Suprapubic skin (tissue), 3 donors: ENCODE results near the gene CDH11.

Experiments used
- POLR2A ChIP-seq, 2 donors: fragments of 450-650 bp; IDR thresholded peaks; one replicate each; pipeline ENCODE4 v1.6.1; 2017; ENCODE audit warnings: antibody characterized with exemption in 2 of 2, mild to moderate bottlenecking in 2 of 2, moderate library complexity in 2 of 2
- TF ChIP-seq, protein P1 (sequence below), 2 donors: fragments of 200-600 bp in 1 of 2; fragments of 450-650 bp in 1 of 2; sonication (generic) in 1 of 2; IDR thresholded peaks; one replicate each; pipeline ENCODE4 v1.5.1; 2016 to 2019; ENCODE audit warnings: antibody characterized with exemption in 2 of 2, mild to moderate bottlenecking in 1 of 2, moderate library complexity in 1 of 2

DNA sequence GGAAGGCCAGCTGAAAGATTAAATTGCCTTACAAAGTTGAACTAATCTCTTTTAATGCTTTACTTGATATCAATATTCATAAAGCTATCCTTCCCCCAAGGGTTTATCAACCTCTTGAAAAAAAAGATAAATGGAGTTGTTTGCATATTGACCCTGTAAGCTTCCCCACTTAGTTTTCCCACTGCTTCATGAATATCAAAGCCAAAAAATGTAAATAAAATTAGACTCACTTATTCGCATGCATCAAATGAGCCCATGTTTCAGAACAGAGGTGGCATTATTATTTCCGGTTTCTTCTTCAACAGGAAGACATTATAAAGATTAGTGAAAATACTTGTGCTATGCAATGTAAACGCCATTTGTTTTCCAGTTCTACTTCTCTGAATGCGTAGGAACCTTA is 150.7 kb downstream of the CDH11 start:
- TF ChIP-seq POLR2A (IDR thresholded peaks at IDR 0.05), result no peak
- TF ChIP-seq, protein P1, sequence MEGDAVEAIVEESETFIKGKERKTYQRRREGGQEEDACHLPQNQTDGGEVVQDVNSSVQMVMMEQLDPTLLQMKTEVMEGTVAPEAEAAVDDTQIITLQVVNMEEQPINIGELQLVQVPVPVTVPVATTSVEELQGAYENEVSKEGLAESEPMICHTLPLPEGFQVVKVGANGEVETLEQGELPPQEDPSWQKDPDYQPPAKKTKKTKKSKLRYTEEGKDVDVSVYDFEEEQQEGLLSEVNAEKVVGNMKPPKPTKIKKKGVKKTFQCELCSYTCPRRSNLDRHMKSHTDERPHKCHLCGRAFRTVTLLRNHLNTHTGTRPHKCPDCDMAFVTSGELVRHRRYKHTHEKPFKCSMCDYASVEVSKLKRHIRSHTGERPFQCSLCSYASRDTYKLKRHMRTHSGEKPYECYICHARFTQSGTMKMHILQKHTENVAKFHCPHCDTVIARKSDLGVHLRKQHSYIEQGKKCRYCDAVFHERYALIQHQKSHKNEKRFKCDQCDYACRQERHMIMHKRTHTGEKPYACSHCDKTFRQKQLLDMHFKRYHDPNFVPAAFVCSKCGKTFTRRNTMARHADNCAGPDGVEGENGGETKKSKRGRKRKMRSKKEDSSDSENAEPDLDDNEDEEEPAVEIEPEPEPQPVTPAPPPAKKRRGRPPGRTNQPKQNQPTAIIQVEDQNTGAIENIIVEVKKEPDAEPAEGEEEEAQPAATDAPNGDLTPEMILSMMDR (IDR thresholded peaks at IDR 0.05), result no peak
